HG03558 (cell line): ENCODE results near the gene LY6G5B.

Experiments
- ATAC-seq: cut with Tn5 transposase; IDR thresholded peaks from one replicate; pipeline ENCODE4 v1.9.1; 2021; ENCODE audit warnings: moderate number of reproducible peaks; ENCODE audit not compliant: unreplicated experiment; ENCODE audit errors: extremely low read depth

LY6G5B gene, protein sequence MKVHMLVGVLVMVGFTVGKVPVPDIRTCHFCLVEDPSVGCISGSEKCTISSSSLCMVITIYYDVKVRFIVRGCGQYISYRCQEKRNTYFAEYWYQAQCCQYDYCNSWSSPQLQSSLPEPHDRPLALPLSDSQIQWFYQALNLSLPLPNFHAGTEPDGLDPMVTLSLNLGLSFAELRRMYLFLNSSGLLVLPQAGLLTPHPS

DNA sequence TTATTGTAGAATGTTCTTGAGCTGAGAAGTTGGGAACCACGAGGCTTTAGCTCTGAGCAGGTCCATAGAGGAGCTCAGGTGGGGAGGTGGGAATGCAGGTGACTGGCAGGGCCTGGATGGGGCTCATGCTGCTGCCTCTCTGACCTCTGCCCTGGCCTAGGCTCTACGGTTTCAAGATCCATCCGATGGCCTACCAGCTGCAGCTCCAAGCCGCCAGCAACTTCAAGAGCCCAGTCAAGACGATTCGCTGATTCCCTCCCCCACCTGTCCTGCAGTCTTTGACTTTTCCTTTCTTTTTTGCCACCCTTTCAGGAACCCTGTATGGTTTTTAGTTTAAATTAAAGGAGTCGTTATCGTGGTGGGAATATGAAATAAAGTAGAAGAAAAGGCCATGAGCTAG lies at the start of gene LY6G5B:
Gene LY6G5B, plus strand, starts transcription at position 301 of the 400 bp plus-strand sequence. CDS start 975 bp downstream, outside the sequence.
- no peak for ATAC-seq

DNA sequence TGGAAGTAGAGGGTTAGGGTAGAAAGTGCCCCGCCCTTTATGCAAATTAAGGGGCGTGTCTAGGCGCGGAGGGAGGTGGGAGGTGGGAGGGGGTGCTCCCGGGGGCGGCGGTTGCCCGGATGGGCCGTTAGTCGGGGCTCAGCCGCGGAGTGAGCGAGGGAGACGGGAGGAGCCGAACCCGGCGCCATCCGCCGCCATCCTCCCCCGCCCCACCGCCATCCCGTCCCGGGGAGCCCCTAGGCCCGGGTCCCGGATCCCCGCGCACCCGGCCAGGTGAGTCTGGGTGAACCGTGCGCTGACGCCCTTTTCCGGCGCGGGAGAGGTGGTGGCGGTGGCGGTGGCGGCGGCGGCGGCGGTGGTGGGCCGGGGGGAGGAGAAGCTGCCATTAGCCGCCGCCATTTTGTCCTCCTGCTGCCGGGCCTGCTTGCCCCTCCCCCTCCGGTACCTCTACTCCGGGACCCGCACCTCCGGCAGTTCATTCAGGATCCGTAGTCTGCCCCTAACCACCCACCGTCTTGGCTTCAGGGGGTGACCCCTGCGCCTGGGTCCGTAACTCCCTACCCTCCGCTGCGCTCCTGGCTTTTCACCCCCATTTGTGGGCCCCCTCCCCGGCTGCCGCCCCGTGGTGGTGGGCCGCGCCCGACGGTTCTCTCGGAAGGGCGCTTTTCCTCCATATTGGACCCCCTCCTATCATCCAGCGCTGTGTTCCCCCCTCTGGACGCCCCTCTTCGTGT lies 49.0 kb upstream of the LY6G5B start, which contains the start of gene PRRC2A:
Gene PRRC2A, plus strand, starts transcription at position 130 of the 734 bp plus-strand sequence. CDS start 2,075 bp downstream, outside the sequence.
- peak; percentile 19 for ATAC-seq

DNA sequence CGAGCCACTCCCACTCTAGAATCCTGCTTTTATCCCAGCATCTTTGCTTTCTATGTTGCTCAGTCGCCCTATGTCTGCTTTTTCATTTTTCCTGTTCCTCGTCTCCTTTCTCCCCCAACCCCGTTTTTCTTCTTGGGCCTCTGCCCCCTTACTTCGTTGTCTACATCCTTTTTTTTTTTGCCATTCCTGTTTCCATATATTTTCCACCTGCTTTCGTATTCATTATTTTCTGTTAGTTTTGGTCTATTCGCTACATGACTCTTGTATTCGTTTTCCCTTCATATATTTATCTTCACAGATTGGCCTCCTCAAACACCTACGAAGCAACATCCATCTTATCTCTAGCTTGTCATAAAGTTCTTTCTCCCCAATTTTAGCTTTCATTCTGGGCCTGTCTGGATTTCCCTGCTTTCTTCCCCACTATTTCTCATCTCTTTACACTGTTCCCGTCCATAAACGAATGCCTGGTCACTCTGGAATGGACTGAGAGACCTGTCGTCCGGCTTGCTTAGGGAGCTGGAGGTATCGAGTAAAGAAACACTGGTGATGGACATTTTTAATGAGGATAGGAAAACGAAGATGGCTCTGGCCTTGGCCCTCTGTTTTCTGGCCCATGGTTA lies 48.3 kb upstream of the LY6G5B start:
- ATAC-seq: no peak

DNA sequence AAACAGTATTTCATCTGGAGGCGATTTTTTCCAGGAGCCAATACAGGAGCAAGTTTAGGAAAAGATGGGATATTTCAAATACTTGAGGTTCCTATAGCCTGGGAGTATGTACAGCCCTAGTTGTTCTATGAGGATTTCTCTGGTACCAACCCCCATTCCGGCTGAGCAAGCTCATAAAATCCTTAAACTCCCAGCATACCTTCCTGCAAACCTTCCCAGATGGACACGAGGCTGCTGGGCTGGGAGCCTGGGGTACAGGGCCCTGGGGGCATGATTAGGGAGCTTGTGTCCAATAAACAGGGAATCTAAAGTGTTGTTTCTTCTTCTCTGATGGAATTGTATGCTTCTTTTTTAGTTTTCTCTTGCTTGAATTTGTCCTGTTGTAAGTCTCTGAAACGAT lies 47.8 kb upstream of the LY6G5B start:
- no peak for ATAC-seq

DNA sequence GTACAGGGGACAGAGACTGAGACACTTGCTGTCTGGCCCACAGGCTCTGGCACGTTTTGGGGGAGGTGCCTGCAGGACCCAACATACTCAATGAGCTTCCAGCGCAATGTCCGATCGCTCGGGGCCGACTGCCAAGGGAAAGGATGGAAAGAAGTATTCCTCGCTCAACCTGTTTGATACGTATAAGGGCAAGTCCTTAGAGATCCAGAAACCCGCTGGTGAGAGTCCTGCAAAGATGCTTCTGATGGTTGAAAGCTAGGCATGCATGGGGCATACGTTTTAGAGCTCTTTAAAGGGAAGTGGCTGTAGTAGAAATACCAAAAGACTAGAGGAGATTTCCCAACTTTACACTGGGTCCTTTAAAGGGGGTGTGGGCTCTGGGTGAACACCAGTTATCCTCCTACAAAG lies 47.1 kb upstream of the LY6G5B start:
- ATAC-seq: no peak

DNA sequence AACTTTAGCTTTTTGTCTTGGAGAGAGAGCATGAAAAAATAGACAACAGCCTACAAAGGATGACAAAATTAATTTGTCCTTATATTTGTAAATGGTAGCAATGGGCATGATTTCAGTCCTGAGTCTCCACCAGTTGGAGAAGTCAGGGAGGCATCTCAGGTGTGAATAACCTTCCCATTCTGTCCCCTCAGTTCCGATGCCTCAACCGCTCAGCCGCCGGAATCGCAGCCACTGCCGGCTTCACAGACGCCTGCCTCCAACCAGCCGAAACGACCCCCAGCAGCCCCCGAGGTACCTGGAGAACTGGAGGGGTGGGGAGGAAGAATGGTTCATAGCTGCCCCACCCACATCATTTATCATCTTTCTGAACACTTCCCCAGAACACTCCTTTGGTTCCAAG lies 45.7 kb upstream of the LY6G5B start:
- no peak for ATAC-seq

DNA sequence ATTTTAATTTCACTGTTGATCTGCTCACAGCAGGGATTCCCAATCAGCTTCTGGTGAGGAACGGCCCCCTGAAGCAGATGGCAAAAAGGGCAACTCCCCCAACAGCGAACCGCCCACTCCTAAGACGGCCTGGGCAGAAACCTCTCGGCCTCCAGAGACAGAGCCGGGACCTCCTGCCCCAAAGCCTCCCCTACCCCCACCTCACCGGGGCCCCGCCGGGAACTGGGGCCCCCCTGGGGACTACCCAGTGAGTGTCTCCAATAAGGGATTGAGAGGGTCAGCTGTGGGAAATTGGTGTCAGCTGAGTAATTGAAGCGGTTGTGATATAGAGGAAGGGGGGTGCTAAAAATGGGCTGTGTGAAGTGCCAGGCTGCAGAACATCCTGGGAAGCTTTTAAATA lies 42.8 kb upstream of the LY6G5B start:
- no peak for ATAC-seq

DNA sequence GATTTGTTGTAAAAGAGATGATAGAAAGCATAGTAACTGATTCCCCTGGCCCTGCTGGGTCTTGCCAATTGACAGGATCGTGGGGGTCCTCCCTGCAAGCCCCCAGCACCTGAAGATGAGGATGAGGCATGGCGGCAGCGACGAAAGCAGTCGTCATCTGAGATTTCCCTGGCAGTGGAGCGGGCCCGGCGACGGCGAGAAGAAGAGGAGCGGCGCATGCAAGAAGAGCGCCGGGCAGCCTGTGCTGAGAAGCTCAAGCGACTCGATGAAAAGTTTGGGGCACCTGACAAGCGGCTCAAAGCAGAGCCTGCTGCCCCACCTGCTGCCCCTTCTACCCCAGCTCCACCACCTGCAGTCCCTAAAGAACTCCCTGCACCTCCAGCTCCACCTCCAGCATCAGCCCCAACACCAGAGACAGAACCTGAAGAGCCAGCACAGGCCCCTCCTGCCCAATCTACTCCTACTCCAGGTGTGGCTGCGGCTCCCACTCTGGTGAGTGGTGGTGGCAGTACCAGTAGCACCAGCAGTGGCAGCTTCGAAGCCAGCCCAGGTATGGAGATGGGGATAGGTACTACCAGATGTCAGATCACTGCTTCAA lies 42.0 kb upstream of the LY6G5B start:
- no peak for ATAC-seq

DNA sequence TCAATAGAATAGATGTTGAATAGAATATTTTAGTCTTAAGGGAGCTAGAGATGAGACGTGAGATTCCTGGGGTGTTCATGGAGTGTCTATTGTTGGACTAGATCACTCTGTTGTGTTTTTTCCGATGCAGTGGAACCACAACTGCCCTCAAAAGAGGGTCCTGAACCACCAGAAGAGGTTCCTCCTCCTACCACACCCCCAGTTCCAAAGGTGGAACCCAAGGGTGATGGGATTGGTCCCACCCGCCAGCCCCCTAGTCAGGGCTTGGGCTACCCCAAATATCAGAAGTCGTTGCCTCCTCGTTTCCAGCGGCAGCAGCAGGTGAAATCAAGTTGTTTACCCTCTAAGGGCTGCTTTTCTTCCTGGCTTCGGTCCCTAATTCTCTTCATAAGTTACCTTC lies 40.8 kb upstream of the LY6G5B start:
- no peak for ATAC-seq

DNA sequence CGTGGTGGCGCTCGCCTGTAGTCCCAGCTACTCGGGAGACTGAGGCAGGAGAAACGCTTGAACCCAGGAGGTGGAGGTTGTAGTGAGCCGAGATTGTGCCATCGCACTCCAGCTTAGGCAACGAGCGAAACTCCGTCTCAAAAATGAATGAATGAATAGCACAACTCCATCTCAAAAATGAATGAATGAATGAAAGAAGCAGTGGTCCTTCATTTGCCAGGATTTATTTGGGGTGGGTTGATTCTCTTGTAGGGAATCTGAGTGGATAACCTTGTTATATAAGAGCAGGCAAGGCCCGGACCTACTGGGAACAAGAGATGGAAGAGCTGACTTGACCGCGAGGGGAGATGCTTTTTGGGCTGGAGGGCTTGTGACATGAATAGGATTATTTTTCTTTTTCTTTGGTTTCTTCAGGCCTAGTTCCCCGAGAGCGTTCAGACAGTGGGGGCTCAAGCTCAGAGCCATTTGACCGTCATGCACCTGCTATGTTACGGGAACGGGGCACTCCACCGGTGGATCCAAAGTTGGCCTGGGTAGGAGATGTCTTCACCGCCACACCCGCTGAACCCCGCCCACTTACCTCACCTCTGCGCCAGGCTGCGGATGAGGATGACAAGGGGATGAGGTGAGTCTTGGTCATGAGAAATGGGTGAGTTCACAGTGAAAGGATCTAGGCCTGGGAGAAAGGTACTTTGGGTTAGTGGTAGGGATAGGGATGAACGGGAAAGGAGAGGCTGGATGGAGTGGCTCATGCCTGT lies 39.4 kb upstream of the LY6G5B start:
- no peak for ATAC-seq

DNA sequence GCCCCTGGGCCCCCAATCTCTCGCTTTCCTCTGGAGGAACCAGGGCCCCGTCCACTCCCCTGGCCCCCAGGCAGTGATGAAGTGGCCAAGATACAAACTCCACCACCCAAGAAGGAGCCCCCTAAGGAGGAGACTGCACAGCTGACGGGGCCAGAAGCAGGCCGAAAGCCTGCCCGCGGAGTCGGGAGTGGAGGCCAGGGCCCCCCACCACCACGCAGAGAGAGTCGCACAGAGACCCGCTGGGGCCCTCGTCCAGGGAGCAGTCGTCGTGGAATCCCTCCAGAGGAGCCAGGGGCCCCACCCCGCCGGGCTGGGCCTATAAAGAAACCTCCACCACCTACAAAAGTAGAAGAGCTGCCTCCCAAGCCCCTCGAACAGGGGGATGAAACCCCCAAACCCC lies 38.6 kb upstream of the LY6G5B start:
- ATAC-seq: no peak

DNA sequence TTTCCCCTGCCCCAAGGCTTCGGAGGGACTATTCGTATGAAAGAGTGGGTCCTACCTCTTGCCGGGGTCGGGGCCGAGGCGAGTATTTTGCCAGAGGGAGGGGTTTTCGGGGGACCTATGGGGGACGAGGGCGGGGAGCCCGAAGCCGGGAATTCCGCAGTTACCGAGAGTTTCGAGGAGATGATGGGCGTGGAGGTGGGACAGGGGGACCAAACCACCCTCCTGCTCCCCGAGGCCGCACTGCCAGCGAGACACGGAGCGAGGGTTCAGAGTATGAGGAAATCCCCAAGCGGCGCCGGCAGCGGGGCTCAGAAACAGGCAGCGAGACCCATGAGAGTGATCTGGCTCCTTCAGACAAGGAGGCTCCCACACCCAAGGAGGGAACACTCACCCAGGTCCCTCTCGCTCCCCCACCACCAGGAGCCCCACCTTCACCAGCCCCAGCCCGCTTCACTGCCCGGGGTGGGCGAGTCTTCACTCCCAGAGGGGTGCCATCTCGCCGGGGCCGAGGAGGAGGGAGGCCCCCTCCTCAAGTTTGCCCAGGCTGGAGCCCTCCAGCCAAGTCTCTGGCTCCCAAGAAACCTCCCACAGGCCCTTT lies 38.0 kb upstream of the LY6G5B start:
- ATAC-seq: no peak

DNA sequence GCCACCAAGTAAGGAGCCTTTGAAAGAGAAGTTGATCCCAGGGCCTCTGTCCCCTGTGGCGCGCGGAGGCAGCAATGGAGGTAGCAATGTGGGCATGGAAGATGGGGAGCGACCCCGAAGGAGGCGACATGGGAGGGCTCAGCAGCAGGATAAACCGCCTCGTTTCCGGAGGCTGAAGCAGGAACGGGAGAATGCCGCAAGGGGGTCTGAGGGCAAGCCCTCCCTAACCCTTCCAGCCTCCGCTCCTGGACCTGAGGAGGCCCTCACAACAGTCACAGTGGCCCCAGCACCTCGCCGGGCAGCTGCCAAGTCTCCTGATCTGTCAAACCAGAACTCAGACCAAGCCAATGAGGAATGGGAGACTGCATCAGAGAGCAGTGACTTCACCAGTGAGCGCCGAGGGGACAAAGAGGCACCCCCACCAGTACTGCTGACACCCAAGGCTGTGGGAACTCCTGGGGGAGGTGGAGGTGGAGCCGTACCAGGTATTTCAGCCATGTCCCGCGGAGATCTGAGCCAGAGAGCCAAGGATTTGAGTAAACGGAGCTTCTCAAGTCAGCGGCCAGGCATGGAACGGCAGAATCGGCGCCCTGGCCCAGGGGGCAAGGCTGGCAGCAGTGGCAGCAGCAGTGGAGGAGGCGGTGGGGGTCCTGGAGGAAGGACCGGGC lies 37.4 kb upstream of the LY6G5B start:
- no peak for ATAC-seq

DNA sequence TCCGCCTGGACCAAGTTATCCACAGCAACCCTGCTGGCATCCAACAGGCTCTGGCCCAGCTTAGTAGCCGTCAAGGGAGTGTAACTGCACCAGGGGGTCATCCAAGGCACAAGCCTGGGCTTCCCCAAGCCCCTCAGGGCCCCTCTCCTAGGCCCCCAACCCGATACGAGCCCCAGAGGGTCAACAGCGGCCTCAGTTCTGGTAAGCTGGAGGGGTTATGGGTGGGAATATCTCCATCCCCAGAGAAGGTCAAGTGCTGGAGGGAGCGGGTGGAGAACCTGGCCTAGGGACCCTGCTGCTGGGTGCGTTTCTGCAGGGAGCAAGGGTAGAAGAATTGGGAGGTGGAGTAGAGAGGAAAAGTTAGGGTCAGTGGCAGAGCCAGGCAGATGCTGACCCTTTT lies 36.3 kb upstream of the LY6G5B start:
- no peak for ATAC-seq

DNA sequence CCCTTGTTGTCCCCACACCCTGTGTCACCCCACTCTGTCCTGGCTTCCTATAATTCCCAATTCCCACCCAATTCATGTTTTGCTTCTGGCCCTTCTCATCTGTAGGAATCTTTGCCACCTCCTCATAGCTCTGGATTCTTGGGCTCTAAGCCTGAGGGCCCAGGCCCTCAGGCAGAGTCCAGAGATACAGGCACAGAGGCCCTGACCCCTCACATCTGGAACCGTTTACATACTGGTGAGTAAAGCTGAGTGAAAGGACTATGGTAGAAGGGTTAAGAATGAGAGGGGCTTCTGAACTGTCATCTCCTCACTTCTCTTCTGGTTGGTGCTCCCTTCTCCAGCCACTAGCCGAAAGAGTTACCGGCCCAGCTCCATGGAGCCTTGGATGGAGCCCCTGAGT lies 35.6 kb upstream of the LY6G5B start:
- no peak for ATAC-seq

DNA sequence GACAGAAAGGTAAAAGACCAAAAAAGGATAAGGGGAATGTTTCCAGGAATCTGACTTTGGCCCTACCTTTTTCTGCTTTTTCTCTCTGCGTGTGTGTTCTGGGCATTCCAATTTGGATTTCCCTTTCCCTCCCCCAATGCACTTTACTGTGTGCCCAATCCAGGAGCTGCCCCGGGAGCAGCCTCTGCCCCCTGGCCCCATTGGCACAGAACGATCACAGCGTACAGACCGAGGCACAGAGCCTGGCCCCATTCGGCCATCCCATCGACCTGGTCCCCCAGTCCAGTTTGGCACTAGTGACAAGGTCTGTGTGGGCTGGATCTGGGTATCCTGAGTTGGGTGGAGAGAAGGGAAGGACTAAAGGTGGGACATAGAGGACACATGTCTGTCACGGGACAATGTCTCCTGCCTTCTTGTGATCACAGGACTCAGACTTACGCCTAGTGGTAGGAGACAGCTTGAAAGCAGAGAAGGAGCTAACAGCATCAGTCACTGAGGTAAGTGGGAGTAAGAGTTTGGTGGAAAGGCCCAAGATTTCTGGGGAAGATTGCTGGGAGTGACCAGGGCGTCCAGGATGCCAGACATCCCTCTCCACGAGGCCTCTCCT lies 34.7 kb upstream of the LY6G5B start:
- no peak for ATAC-seq

DNA sequence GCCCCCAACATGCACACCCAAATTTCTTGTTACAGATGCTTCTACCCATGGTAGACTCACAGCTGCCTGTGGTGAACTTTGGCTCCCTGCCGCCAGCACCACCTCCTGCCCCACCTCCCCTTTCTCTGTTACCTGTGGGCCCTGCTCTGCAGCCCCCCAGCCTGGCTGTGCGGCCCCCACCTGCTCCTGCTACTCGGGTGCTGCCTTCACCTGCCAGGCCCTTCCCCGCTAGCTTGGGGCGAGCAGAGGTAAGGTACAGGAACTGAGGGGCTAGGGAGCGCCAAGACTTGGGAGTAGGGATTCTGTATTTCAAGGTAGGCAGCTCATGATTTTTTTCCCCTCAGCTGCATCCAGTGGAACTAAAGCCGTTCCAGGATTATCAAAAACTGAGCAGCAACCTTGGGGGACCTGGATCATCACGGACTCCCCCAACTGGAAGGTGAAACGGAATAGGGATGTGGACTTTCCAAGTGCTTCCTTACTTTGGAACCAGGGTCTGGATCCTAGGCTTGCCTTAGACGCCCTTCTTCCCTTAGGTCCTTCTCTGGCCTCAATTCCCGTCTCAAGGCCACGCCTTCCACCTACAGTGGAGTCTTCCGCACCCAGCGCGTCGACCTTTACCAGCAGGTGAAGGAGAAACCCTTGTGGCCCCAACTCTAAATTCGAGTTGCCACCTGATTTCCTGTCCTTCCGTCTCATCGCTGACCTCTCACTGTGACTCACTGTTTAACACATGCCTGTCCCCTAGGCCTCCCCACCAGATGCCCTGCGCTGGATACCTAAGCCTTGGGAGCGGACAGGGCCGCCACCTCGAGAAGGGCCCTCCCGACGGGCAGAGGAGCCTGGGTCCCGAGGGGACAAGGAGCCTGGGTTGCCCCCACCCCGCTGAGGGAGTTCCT lies 32.8 kb upstream of the LY6G5B start:
- ATAC-seq: no peak

DNA sequence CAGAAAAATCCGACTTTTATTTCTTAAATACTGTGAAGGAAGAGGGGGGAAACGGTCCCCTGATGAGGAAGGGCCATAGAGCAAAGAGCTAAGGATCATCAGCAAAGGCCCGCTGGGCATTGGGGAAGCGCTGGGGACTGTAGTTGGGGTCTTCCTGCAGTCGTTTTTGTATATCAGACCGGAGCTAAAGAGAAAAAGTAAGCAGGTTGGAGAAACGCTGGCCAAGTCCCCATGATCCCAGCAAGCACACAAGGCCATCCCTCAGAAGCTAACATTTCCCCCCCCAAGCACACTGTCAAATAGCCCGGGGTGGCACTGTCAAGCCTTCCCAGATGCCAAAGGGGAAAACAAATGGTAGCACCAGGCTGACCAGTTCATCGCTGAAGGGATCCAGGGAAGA lies 30.7 kb upstream of the LY6G5B start:
- ATAC-seq: no peak
